Fibroblast of skin of scalp (primary cell): ENCODE data around the gene MARCHF11.

Experiments used
- DNase-seq: peaks from one replicate; pipeline ENCODE4 v3.0.0-alpha.2; 2013

The MARCHF11 gene

GRCh38 chr5:16128944-16129343, 50.6 kb downstream of the MARCHF11 start:
- DNase-seq: no peak

- DNase-seq: no peak
Measured at GRCh38 chr5:16127865-16128544, 51.6 kb downstream of the MARCHF11 start.

- no peak for DNase-seq
Measured at GRCh38 chr5:16120579-16120978, 59.0 kb downstream of the MARCHF11 start.

GRCh38 chr5:16119790-16120189, 59.8 kb downstream of the MARCHF11 start:
- no peak for DNase-seq

GRCh38 chr5:16115140-16115539, 64.5 kb downstream of the MARCHF11 start:
- DNase-seq: no peak

- DNase-seq: no peak
Measured at GRCh38 chr5:16108418-16108817, 71.2 kb downstream of the MARCHF11 start.

GRCh38 chr5:16104961-16105360, 74.6 kb downstream of the MARCHF11 start:
- DNase-seq: no peak

- DNase-seq: no peak
Measured at GRCh38 chr5:16095612-16096011, 84.0 kb downstream of the MARCHF11 start.

- no peak for DNase-seq
Measured at GRCh38 chr5:16090270-16090669, 89.3 kb downstream of the MARCHF11 start.

- DNase-seq: no peak
Measured at GRCh38 chr5:16082982-16083381, 96.6 kb downstream of the MARCHF11 start.

GRCh38 chr5:16082053-16082452, 97.5 kb downstream of the MARCHF11 start:
- DNase-seq: no peak

GRCh38 chr5:16081376-16081955, 98.1 kb downstream of the MARCHF11 start:
- no peak for DNase-seq

GRCh38 chr5:16076657-16077056, 102.9 kb downstream of the MARCHF11 start:
- DNase-seq: no peak

GRCh38 chr5:16074358-16074757, 105.2 kb downstream of the MARCHF11 start:
- DNase-seq: no peak

- no peak for DNase-seq
Measured at GRCh38 chr5:16072616-16073015, 107.0 kb downstream of the MARCHF11 start.

GRCh38 chr5:16067415-16067814, 112.2 kb downstream of the MARCHF11 start:
- DNase-seq: no peak

- DNase-seq: no peak
Measured at GRCh38 chr5:16066810-16067209, 112.8 kb downstream of the MARCHF11 start.

GRCh38 chr5:16066320-16066719, 113.3 kb downstream of the MARCHF11 start:
- no peak for DNase-seq

GRCh38 chr5:16065831-16066230, 113.8 kb downstream of the MARCHF11 start:
- DNase-seq: peak; percentile 20

GRCh38 chr5:16064135-16064893, 115.3 kb downstream of the MARCHF11 start:
- no peak for DNase-seq

GRCh38 chr5:16061163-16061562, 118.4 kb downstream of the MARCHF11 start:
- no peak for DNase-seq

GRCh38 chr5:16057277-16057676, 122.3 kb downstream of the MARCHF11 start:
- DNase-seq: peak; percentile 59

- DNase-seq: peak; percentile 67
Measured at GRCh38 chr5:16051246-16051755, 128.3 kb downstream of the MARCHF11 start.

GRCh38 chr5:16050414-16050813, 129.2 kb downstream of the MARCHF11 start:
- DNase-seq: no peak
